HepG2 (cell line): ENCODE measurements around the gene GFRA1. TPM values are rescaled to one million over a fixed set of nuclear protein-coding genes. Genes with fewer than 3 reads are reported as not detected.

ENCODE experiments used
- ATAC-seq: fragments of 200-7000 bp; cut with Tn5 transposase; 3 replicates; pipeline ENCODE4 v1.9.1; 2020; ENCODE audit warnings: mild to moderate bottlenecking, moderate library complexity
- BruUV-seq: library from RNA; stranded (reverse); fragments of 400-500 nt; replicated peaks from 2 replicates; lab custom pipeline; 2021; lab: Mats Ljungman, UMichigan
- CTCF ChIA-PET: fragments of 300-600 bp; formaldehyde crosslinking; extraction: SDS; loops from one replicate; lab custom pipeline; 2021; ENCODE audit warnings: low total read pairs, inconsistent platforms, low intra/inter-chr PET ratio; lab: Yijun Ruan, JAX
- POLR2A ChIA-PET: fragments of 350-600 bp; sonication (Branson Sonifier 250); formaldehyde crosslinking; loops from one replicate; lab custom pipeline; 2020; ENCODE audit warnings: antibody characterized with exemption, inconsistent platforms; lab: Yijun Ruan, JAX
- DNase-seq: peaks from one replicate; pipeline ENCODE4 v3.0.0-alpha.2; 2015; ENCODE audit warnings: low spot score
- FAIRE-seq: peaks from 3 replicates; lab custom pipeline; 2011; peaks lifted over from hg19 to GRCh38; lab: Jason Lieb, UNC
- H2AFZ ChIP-seq: one replicate; pipeline ENCODE4 v1.6.1; 2011; ENCODE audit warnings: low read length, inconsistent platforms
- H3K27ac ChIP-seq: fragments of 300-600 bp; 3 replicates; pipeline ENCODE4 v1.8.0; 2011; ENCODE audit warnings: mixed run types, mild to moderate bottlenecking, mixed read lengths, low read length, inconsistent platforms; ENCODE audit not compliant: insufficient read depth; ENCODE audit errors: extremely low read length
- H3K27me3 ChIP-seq, 2 experiments: fragments of 200-600 bp in 1 of 2; 2 replicates in 1 of 2; 3 replicates in 1 of 2; pipeline versions ENCODE4 v1.6.0 to v1.8.0; 2011; ENCODE audit warnings: low read length in 2 of 2, mild to moderate bottlenecking in 2 of 2, moderate library complexity in 2 of 2, inconsistent platforms in 1 of 2; ENCODE audit not compliant: insufficient read depth in 2 of 2, control insufficient read depth in 1 of 2
- H3K36me3 ChIP-seq, 2 experiments: fragments of 200-600 bp in 1 of 2; replicated peaks in 1 of 2; 2 replicates in 1 of 2; 3 replicates in 1 of 2; pipeline versions ENCODE4 v1.5.1 to v1.8.0; 2011; ENCODE audit warnings: low read length in 2 of 2, inconsistent platforms in 1 of 2; ENCODE audit not compliant: insufficient read depth in 2 of 2, control insufficient read depth in 1 of 2
- H3K4me1 ChIP-seq: 2 replicates; pipeline ENCODE4 v1.5.1; 2012; ENCODE audit warnings: low read length, inconsistent platforms; ENCODE audit not compliant: insufficient read depth
- H3K4me2 ChIP-seq: 2 replicates; pipeline ENCODE4 v1.6.0; 2011; ENCODE audit warnings: low read depth, low read length, inconsistent platforms
- H3K4me3 ChIP-seq, 3 experiments: fragments of 200-600 bp in 1 of 3; sonication (generic), shearing (Covaris generic) in 1 of 3; replicated peaks in 1 of 3; 2 replicates each; pipeline ENCODE4 v1.5.1; 2011 to 2016; ENCODE audit warnings: low read length in 3 of 3, inconsistent platforms in 2 of 3, low read depth in 2 of 3, mild to moderate bottlenecking in 2 of 3, control low read depth in 1 of 3, mixed read lengths in 1 of 3; ENCODE audit not compliant: insufficient read depth in 1 of 3
- H3K79me2 ChIP-seq: one replicate; pipeline ENCODE4 v1.6.1; 2011; ENCODE audit warnings: low read length, inconsistent platforms; ENCODE audit not compliant: insufficient read depth
- H3K9ac ChIP-seq: 2 replicates; pipeline ENCODE4 v1.6.0; 2011; ENCODE audit warnings: mild to moderate bottlenecking, low read depth, low read length, inconsistent platforms; ENCODE audit not compliant: insufficient read depth
- H3K9me3 ChIP-seq: 2 replicates; pipeline ENCODE4 v1.5.1; 2012; ENCODE audit warnings: mild to moderate bottlenecking, low read length
- H4K20me1 ChIP-seq: 2 replicates; pipeline ENCODE4 v1.6.0; 2011; ENCODE audit warnings: inconsistent platforms, mild to moderate bottlenecking, low read length, moderate library complexity; ENCODE audit not compliant: insufficient read depth
- CHCHD3 ChIP-seq: sonication (generic); formaldehyde crosslinking; IDR thresholded peaks from 2 replicates; pipeline ENCODE4 v1.8.0; 2022; ENCODE audit warnings: mild to moderate bottlenecking, missing genetic modification reagents, moderate library complexity
- NBN ChIP-seq: fragments of 450-650 bp; conservative IDR thresholded peaks from 2 replicates; pipeline ENCODE4 v1.6.1; 2017
- POGZ ChIP-seq: sonication (generic); formaldehyde crosslinking; IDR thresholded peaks from 2 replicates; pipeline ENCODE4 v1.4.0; 2020; ENCODE audit warnings: mild to moderate bottlenecking, missing genetic modification reagents
- SMARCC2 ChIP-seq: fragments of 450-650 bp; IDR thresholded peaks from 2 replicates; pipeline ENCODE4 v1.6.1; 2017; ENCODE audit warnings: antibody characterized with exemption, mild to moderate bottlenecking
- ZEB1 ChIP-seq: IDR thresholded peaks from 2 replicates; pipeline ENCODE4 v1.6.1; 2012; ENCODE audit warnings: mild to moderate bottlenecking, low read depth, inconsistent platforms; ENCODE audit not compliant: insufficient replicate concordance
- ZNF205 ChIP-seq: IDR thresholded peaks from 2 replicates; pipeline ENCODE4 v1.6.1; 2018; ENCODE audit warnings: missing biosample characterization, missing genetic modification reagents
- ZNF337 ChIP-seq: sonication (generic); formaldehyde crosslinking; IDR thresholded peaks from 2 replicates; pipeline ENCODE4 v1.5.1; 2020; ENCODE audit warnings: missing genetic modification reagents, low read depth, mild to moderate bottlenecking, borderline replicate concordance
- WGBS: methylation state at CpG from one replicate; pipeline ENCODE4 v1.1.6; 2017; ENCODE audit warnings: low lambda C conversion rate; 5-methylcytosine and 5-hydroxymethylcytosine counted together
- in situ Hi-C: cut with HindIII; loops from 2 replicates; pipeline ENCODE4 v1.10.0; 2017; ENCODE audit warnings: low pct_unique_long_range_greater_than_20kb; ENCODE audit not compliant: extremely low pct_ligation_motif_present
- intact Hi-C: fragments of 100-400 bp; cut with micrococcal nuclease; formaldehyde crosslinking; loops from one replicate; pipeline ENCODE4 v1.10.0; 2022; ENCODE audit not compliant: unreplicated experiment
- polyA plus RNA-seq, 8 experiments: library from polyadenylated mRNA; depleted of rRNA in 3 of 8; stranded (reverse) in 7 of 8; unstranded in 1 of 8; fragments of >200 nt; fragmentation: Illumina TruSeq in 4 of 8; extraction: Trizol in 4 of 8; gene quantifications; 2 replicates each; pipeline versions ENCODE4 v1.2.1 to v1.2.3, GENCODE V29; 2011 to 2016; ENCODE audit warnings: low read depth in 4 of 8, missing spikeins in 1 of 8, mixed read lengths in 1 of 8; ENCODE audit not compliant: insufficient read depth in 1 of 8
- total RNA-seq, 5 experiments: library from RNA; depleted of rRNA; stranded (reverse); fragments of >200 nt; fragmentation: Illumina TruSeq; extraction: Trizol; gene quantifications; 2 replicates each; pipeline ENCODE4 v1.2.3, GENCODE V29; 2016; ENCODE audit warnings: low read depth in 1 of 5
- TF ChIP-seq, protein P1 (sequence below): sonication (generic); formaldehyde crosslinking; IDR thresholded peaks from 2 replicates; pipeline ENCODE4 v1.5.0; 2020; ENCODE audit warnings: mild to moderate bottlenecking, missing genetic modification reagents
- TF ChIP-seq, protein P2 (sequence below): sonication (generic); formaldehyde crosslinking; conservative IDR thresholded peaks from 2 replicates; pipeline ENCODE4 v1.8.0; 2022; ENCODE audit warnings: low read depth, missing genetic modification reagents
- TF ChIP-seq, protein P3 (sequence below): sonication (generic); formaldehyde crosslinking; IDR thresholded peaks from 2 replicates; pipeline ENCODE4 v1.8.0; 2022; ENCODE audit warnings: mild to moderate bottlenecking, missing genetic modification reagents; ENCODE audit not compliant: insufficient replicate concordance
- TF ChIP-seq, protein P4 (sequence below): sonication (generic); formaldehyde crosslinking; IDR thresholded peaks from 2 replicates; pipeline ENCODE4 v1.8.1; 2022; ENCODE audit warnings: low read depth, mild to moderate bottlenecking, missing genetic modification reagents
- TF ChIP-seq, protein P5 (sequence below): sonication (generic); formaldehyde crosslinking; IDR thresholded peaks from 2 replicates; pipeline ENCODE4 v1.4.0; 2020; ENCODE audit warnings: mild to moderate bottlenecking, missing genetic modification reagents, borderline replicate concordance

The GFRA1 gene
- total and polyA plus RNA-seq, 2 of the 13 experiments (the other 11 are each of a cell fraction or from before 2014, with no cell fraction given): not detected

DNA sequence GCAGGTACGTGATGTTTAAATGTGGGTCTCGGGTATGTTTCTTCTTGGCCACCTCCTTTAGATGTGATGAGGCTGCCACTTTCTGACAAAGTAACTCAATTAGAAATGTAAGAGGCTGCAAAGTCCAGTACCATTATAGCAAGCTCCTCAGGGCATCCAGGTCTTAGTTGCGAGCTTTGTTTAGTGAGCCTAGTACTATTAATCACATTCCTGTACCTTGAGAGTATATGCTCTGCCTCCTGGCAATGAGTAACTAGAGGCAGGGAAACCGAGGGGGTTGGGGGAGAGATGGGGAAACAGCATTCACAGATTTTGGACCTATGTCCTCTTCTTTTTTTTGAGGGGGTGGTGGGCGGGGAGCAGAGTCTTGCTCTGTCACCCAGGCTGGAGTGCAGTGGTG lies 131.8 kb downstream of the GFRA1 start (continued):
- TF ChIP-seq, protein P1, sequence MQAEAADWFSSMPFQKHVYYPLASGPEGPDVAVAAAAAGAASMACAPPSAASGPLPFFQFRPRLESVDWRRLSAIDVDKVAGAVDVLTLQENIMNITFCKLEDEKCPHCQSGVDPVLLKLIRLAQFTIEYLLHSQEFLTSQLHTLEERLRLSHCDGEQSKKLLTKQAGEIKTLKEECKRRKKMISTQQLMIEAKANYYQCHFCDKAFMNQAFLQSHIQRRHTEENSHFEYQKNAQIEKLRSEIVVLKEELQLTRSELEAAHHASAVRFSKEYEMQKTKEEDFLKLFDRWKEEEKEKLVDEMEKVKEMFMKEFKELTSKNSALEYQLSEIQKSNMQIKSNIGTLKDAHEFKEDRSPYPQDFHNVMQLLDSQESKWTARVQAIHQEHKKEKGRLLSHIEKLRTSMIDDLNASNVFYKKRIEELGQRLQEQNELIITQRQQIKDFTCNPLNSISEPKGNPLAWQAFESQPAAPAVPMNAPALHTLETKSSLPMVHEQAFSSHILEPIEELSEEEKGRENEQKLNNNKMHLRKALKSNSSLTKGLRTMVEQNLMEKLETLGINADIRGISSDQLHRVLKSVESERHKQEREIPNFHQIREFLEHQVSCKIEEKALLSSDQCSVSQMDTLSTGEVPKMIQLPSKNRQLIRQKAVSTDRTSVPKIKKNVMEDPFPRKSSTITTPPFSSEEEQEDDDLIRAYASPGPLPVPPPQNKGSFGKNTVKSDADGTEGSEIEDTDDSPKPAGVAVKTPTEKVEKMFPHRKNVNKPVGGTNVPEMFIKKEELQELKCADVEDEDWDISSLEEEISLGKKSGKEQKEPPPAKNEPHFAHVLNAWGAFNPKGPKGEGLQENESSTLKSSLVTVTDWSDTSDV (CRISPR knock-in tag): no peak
- no peak for TF ChIP-seq ZNF205

DNA sequence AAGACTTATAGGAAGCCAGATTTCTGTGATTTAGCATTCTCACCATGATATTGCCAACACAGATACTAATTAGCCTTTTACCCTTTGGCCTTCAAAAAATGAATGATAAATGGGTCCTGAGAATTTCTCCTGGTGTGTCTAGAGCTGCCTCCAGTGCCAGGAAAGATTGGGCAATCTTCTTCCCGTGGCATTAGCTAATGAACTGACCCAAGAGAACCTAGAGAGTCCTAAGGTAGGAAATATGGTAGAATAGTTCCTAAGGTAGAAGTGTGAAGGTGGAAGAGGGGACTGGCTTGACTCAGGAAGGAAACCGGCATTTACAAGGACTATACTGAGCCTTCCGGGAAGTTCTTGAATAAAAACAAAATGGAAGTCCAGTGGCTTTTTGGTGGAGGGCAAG lies 133.1 kb downstream of the GFRA1 start:
- no peak overlapping the region for H3K9ac ChIP-seq
- DNase-seq (no peak), FAIRE-seq (no peak), ATAC-seq (no peak)
- no peak overlapping the region for H2AFZ ChIP-seq
- H3K27ac ChIP-seq: no peak overlapping the region
- H3K27me3 ChIP-seq: no peaks in the 10 kb centered on the region
- H4K20me1 ChIP-seq: no peaks in the 10 kb centered on the region
- POLR2A ChIA-PET: no interaction called here
- CTCF ChIA-PET: no interaction called here
- H3K4me2 ChIP-seq: no peak overlapping the region
- H3K36me3 ChIP-seq: no peaks in the 10 kb centered on the region
- H3K4me3 ChIP-seq: no peak overlapping the region
- no peaks in the 10 kb centered on the region for H3K4me1 ChIP-seq
- H3K9me3 ChIP-seq: no peaks in the 10 kb centered on the region
- in situ Hi-C loops (no loop called here), intact Hi-C loops (no loop called here)
- 65% methylated on average over 3 of the region's 3 CpGs for WGBS
- H3K79me2 ChIP-seq: no peaks in the 10 kb centered on the region
- BruUV-seq: no TSS peak
- TF ChIP-seq NBN (no peak), ZEB1 (no peak), CHCHD3 (no peak), SMARCC2 (no peak), ZNF337 (no peak), POGZ (CRISPR knock-in tag) (no peak)
- TF ChIP-seq, protein P2, sequence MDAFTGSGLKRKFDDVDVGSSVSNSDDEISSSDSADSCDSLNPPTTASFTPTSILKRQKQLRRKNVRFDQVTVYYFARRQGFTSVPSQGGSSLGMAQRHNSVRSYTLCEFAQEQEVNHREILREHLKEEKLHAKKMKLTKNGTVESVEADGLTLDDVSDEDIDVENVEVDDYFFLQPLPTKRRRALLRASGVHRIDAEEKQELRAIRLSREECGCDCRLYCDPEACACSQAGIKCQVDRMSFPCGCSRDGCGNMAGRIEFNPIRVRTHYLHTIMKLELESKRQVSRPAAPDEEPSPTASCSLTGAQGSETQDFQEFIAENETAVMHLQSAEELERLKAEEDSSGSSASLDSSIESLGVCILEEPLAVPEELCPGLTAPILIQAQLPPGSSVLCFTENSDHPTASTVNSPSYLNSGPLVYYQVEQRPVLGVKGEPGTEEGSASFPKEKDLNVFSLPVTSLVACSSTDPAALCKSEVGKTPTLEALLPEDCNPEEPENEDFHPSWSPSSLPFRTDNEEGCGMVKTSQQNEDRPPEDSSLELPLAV: no peak
- TF ChIP-seq, protein P3, sequence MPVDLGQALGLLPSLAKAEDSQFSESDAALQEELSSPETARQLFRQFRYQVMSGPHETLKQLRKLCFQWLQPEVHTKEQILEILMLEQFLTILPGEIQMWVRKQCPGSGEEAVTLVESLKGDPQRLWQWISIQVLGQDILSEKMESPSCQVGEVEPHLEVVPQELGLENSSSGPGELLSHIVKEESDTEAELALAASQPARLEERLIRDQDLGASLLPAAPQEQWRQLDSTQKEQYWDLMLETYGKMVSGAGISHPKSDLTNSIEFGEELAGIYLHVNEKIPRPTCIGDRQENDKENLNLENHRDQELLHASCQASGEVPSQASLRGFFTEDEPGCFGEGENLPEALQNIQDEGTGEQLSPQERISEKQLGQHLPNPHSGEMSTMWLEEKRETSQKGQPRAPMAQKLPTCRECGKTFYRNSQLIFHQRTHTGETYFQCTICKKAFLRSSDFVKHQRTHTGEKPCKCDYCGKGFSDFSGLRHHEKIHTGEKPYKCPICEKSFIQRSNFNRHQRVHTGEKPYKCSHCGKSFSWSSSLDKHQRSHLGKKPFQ (CRISPR knock-in tag): no peak
- TF ChIP-seq, protein P4, sequence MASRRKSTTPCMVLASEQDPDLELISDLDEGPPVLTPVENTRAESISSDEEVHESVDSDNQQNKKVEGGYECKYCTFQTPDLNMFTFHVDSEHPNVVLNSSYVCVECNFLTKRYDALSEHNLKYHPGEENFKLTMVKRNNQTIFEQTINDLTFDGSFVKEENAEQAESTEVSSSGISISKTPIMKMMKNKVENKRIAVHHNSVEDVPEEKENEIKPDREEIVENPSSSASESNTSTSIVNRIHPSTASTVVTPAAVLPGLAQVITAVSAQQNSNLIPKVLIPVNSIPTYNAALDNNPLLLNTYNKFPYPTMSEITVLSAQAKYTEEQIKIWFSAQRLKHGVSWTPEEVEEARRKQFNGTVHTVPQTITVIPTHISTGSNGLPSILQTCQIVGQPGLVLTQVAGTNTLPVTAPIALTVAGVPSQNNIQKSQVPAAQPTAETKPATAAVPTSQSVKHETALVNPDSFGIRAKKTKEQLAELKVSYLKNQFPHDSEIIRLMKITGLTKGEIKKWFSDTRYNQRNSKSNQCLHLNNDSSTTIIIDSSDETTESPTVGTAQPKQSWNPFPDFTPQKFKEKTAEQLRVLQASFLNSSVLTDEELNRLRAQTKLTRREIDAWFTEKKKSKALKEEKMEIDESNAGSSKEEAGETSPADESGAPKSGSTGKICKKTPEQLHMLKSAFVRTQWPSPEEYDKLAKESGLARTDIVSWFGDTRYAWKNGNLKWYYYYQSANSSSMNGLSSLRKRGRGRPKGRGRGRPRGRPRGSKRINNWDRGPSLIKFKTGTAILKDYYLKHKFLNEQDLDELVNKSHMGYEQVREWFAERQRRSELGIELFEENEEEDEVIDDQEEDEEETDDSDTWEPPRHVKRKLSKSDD: no peak
- TF ChIP-seq, protein P5, sequence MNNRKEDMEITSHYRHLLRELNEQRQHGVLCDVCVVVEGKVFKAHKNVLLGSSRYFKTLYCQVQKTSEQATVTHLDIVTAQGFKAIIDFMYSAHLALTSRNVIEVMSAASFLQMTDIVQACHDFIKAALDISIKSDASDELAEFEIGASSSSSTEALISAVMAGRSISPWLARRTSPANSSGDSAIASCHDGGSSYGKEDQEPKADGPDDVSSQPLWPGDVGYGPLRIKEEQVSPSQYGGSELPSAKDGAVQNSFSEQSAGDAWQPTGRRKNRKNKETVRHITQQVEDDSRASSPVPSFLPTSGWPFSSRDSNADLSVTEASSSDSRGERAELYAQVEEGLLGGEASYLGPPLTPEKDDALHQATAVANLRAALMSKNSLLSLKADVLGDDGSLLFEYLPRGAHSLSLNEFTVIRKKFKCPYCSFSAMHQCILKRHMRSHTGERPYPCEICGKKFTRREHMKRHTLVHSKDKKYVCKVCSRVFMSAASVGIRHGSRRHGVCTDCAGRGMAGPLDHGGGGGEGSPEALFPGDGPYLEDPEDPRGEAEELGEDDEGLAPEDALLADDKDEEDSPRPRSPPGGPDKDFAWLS (CRISPR knock-in tag): no peak
